ENCODE measurements around the gene ESPNL. TPM values are rescaled to one million over a fixed set of nuclear protein-coding genes. Genes with fewer than 3 reads are reported as not detected.

Gene ESPNL
- total RNA-seq, 4 donors from 2014 or later: 0.14 to 4.4 (median 0.72) TPM

DNA sequence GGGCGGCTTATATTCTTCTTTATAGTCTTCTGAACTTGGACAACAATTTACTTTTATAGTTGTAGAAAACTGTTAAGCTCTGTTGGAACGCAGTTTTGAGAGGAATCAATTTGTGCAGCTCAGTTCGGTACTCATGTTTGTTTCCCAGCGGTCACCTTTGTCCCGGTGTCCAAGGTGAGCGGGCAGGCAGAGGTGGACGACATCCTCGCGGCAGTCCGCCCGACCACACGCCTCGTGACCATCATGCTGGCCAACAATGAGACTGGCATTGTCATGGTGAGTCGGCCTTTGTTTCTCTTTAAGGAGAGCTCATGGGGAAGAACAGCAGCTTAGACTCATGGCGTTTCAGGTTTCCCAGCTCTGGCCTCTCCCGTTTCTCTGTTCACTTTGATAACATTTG, 18.6 kb upstream of the ESPNL start:
- in situ Hi-C loops (cut with MboI; ENCODE audit: low pct_ligation_motif_present in 1 of 4, low pct_unique_long_range_greater_than_20kb in 1 of 4, low sequenced_read_pairs in 3 of 4): no loop called here
- 97 to 100% methylated on average over 10 to 16 of the region's 16 CpGs for WGBS, 2 donors (ENCODE audit: low coverage in 1 of 2)
- TF ChIP-seq EP300 (IDR thresholded peaks at IDR 0.05; ENCODE audit: low read depth): no peak
- TF ChIP-seq, protein P1, sequence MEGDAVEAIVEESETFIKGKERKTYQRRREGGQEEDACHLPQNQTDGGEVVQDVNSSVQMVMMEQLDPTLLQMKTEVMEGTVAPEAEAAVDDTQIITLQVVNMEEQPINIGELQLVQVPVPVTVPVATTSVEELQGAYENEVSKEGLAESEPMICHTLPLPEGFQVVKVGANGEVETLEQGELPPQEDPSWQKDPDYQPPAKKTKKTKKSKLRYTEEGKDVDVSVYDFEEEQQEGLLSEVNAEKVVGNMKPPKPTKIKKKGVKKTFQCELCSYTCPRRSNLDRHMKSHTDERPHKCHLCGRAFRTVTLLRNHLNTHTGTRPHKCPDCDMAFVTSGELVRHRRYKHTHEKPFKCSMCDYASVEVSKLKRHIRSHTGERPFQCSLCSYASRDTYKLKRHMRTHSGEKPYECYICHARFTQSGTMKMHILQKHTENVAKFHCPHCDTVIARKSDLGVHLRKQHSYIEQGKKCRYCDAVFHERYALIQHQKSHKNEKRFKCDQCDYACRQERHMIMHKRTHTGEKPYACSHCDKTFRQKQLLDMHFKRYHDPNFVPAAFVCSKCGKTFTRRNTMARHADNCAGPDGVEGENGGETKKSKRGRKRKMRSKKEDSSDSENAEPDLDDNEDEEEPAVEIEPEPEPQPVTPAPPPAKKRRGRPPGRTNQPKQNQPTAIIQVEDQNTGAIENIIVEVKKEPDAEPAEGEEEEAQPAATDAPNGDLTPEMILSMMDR (IDR thresholded peaks at IDR 0.05): no peak
- no peak for TF ChIP-seq POLR2AphosphoS5 (IDR thresholded peaks at IDR 0.05)
- no peak for TF ChIP-seq POLR2A (IDR thresholded peaks at IDR 0.05)

DNA sequence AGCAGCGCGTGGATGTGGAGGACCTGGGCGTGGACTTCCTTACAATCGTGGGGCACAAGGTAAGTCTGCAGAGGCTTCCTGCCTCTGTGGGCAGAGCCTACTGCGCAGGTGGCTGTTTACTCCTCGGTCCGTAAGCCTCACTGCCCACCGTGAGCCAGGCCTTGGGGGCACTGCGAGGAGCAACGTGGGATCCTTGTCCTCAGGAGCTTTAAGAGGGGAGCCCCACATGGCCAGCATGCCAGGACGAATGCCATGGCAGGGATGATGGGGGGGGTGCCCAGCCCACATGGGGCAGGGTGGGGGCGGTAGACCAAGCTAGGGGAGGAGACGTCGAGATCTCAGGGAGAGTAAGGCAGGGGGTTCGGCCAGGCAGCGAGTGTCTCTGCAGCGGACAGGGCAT, 18.0 kb upstream of the ESPNL start:
- Histone ChIP-seq H3K4me1 (no peaks in the 10 kb centered on the region), H3K9me3 (no peaks in the 10 kb centered on the region), H3K27ac (no peak overlapping the region), H3K27me3 (no peaks in the 10 kb centered on the region), H3K36me3 (no peaks in the 10 kb centered on the region), H3K4me3 (no peak overlapping the region)
- TF ChIP-seq POLR2A (IDR thresholded peaks at IDR 0.05) (no peak), EP300 (IDR thresholded peaks at IDR 0.05; ENCODE audit: low read depth) (no peak), POLR2AphosphoS5 (IDR thresholded peaks at IDR 0.05) (no peak)
- TF ChIP-seq, protein P1 (IDR thresholded peaks at IDR 0.05): no peak
- intact Hi-C loops (cut with DNase I; ENCODE audit: low total_unique reads): no loop called here
- in situ Hi-C loops (cut with MboI; ENCODE audit: low pct_ligation_motif_present in 1 of 4, low pct_unique_long_range_greater_than_20kb in 1 of 4, low sequenced_read_pairs in 3 of 4): no loop called here
- DNase-seq: no peak
- 93% methylated on average over 17 of the region's 17 CpGs; no CpG with 5 or more reads in 1 of the 2 donors for WGBS, 2 donors (ENCODE audit: low coverage in 1 of 2)

More for the DNA sequence above, 18.6 kb upstream of the ESPNL start:
- Histone ChIP-seq H3K4me1 (no peaks in the 10 kb centered on the region), H3K9me3 (no peaks in the 10 kb centered on the region), H3K27me3 (no peaks in the 10 kb centered on the region), H3K27ac (no peak overlapping the region), H3K36me3 (no peaks in the 10 kb centered on the region), H3K4me3 (no peak overlapping the region)
- no peak for DNase-seq
- intact Hi-C loops (cut with DNase I; ENCODE audit: low total_unique reads): no loop called here

DNA sequence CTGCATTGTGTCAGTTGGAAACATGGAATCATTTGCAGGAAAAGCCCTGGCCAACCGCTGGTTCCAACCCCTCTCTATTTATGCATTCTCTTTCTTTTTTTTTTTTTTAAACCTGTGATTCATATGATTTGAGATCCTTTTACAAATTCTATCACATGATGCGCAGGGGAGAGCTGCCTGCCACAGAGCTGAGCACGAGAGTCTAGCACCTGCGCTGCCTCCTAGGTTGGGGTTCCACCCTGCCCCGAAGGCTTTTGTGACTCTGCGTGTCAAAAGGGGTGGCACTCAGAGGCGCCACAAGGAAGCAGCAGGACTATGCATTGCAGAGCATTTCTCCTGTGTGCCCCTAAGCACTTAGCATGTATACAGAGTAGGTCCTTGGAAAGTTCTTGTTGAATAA, 17.3 kb upstream of the ESPNL start:
- no peaks in the 10 kb centered on the region for H3K4me1 ChIP-seq
- 88 to 100% methylated on average over 1 to 7 of the region's 7 CpGs for WGBS, 2 donors (ENCODE audit: low coverage in 1 of 2)
- H3K4me3 ChIP-seq: no peak overlapping the region
- no peaks in the 10 kb centered on the region for H3K36me3 ChIP-seq
- no peak for DNase-seq
- TF ChIP-seq POLR2AphosphoS5 (IDR thresholded peaks at IDR 0.05): no peak
- TF ChIP-seq POLR2A (IDR thresholded peaks at IDR 0.05): no peak
- no peak for TF ChIP-seq EP300 (IDR thresholded peaks at IDR 0.05; ENCODE audit: low read depth)
- TF ChIP-seq, protein P1 (IDR thresholded peaks at IDR 0.05): no peak
- H3K9me3 ChIP-seq: no peaks in the 10 kb centered on the region
- intact Hi-C loops (cut with DNase I; ENCODE audit: low total_unique reads) (no loop called here), in situ Hi-C loops (cut with MboI; ENCODE audit: low pct_ligation_motif_present in 1 of 4, low pct_unique_long_range_greater_than_20kb in 1 of 4, low sequenced_read_pairs in 3 of 4) (no loop called here)
- H3K27me3 ChIP-seq: no peaks in the 10 kb centered on the region
- no peak overlapping the region for H3K27ac ChIP-seq

DNA sequence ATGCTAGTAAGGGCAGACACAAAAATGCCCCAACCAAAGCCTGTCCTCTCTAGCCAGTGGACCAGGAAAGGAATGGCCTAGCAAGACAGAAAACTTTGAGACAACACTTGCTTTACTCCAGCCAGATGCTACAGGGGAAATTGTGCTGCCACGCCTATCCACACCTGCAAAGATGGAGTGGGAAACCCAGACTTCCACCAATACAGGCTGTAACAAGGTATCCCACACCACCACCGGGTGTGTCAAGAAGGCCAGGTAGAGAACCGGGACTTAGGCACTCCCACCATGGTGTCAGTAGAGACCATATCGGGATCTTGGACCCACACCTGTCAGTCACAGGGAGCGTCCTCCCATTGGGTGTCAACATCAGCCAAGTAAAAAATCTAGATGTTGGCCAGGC, 16.2 kb upstream of the ESPNL start:
- Histone ChIP-seq H3K9me3 (no peaks in the 10 kb centered on the region), H3K36me3 (no peaks in the 10 kb centered on the region), H3K4me3 (no peak overlapping the region), H3K27ac (no peak overlapping the region), H3K4me1 (no peaks in the 10 kb centered on the region), H3K27me3 (no peaks in the 10 kb centered on the region)
- no peak for DNase-seq
- WGBS, 2 donors (ENCODE audit: low coverage in 1 of 2): 80 to 85% methylated on average over 1 to 5 of the region's 5 CpGs
- intact Hi-C loops (cut with DNase I; ENCODE audit: low total_unique reads) (no loop called here), in situ Hi-C loops (cut with MboI; ENCODE audit: low pct_ligation_motif_present in 1 of 4, low pct_unique_long_range_greater_than_20kb in 1 of 4, low sequenced_read_pairs in 3 of 4) (no loop called here)
- no peak for TF ChIP-seq POLR2AphosphoS5 (IDR thresholded peaks at IDR 0.05)
- no peak for TF ChIP-seq POLR2A (IDR thresholded peaks at IDR 0.05)
- TF ChIP-seq, protein P1 (IDR thresholded peaks at IDR 0.05): no peak
- no peak for TF ChIP-seq EP300 (IDR thresholded peaks at IDR 0.05; ENCODE audit: low read depth)

All from transverse colon (tissue), 4 donors.